Ovary (tissue), 3 donors: ENCODE data around the gene SLC19A2.

Experiments used
- EP300 ChIP-seq: sonication (generic); formaldehyde crosslinking; IDR thresholded peaks from one replicate; pipeline ENCODE4 v1.6.1; 2017; ENCODE audit warnings: antibody characterized with exemption
- TF ChIP-seq, protein P1 (sequence below), 3 donors: fragments of 450-650 bp in 2 of 3; fragments of 200-600 bp in 1 of 3; IDR thresholded peaks; one replicate each; pipeline versions ENCODE4 v1.5.1 to v1.8.0; 2016 to 2022; ENCODE audit warnings: antibody characterized with exemption in 3 of 3, mild to moderate bottlenecking in 1 of 3
- donor health status: DM: no; HTN: no; CAD: no.

DNA sequence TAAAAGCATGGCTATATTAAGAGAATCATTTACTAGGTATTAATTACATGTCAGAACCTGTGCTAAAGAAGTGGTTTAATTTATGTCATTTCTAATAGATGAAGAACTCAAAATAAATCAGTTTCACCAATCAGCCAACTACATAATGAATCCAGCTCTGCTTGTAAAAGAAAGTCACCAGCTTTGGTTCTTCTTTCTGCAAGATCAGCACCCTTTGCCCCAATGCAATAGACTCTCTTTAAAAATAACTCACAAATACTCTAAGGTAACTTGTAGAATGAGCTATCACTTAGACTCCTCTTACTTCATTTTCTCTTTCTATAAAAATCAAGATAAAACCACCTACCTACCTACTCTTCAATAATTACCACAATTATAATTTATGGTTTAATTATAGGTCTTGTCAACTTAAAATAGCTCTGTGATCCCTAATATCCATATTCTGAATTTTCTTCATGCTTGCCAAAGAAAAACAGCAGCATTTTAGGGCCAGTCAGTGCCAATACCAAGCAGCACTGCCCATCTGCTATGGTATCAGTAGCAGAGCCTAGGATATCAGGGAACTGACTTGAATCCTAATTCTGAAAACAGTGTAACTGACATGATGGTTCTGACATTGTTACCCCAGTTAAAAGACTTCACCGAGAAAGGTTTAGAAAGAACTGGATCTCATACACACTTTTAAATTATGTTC, 11.3 kb downstream of the SLC19A2 start:
- TF ChIP-seq EP300: no peak
- TF ChIP-seq, protein P1, sequence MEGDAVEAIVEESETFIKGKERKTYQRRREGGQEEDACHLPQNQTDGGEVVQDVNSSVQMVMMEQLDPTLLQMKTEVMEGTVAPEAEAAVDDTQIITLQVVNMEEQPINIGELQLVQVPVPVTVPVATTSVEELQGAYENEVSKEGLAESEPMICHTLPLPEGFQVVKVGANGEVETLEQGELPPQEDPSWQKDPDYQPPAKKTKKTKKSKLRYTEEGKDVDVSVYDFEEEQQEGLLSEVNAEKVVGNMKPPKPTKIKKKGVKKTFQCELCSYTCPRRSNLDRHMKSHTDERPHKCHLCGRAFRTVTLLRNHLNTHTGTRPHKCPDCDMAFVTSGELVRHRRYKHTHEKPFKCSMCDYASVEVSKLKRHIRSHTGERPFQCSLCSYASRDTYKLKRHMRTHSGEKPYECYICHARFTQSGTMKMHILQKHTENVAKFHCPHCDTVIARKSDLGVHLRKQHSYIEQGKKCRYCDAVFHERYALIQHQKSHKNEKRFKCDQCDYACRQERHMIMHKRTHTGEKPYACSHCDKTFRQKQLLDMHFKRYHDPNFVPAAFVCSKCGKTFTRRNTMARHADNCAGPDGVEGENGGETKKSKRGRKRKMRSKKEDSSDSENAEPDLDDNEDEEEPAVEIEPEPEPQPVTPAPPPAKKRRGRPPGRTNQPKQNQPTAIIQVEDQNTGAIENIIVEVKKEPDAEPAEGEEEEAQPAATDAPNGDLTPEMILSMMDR (IDR thresholded peaks at IDR 0.05): no peak
